GM12874 (cell line): ENCODE results near the gene MEG3.

Source experiments
- TF ChIP-seq, protein P1 (sequence below): IDR thresholded peaks from 2 replicates; pipeline ENCODE4 v1.5.1; 2011; ENCODE audit warnings: low read depth, mild to moderate bottlenecking, control low read depth, low read length, moderate library complexity; ENCODE audit not compliant: insufficient read depth

The MEG3 gene

DNA sequence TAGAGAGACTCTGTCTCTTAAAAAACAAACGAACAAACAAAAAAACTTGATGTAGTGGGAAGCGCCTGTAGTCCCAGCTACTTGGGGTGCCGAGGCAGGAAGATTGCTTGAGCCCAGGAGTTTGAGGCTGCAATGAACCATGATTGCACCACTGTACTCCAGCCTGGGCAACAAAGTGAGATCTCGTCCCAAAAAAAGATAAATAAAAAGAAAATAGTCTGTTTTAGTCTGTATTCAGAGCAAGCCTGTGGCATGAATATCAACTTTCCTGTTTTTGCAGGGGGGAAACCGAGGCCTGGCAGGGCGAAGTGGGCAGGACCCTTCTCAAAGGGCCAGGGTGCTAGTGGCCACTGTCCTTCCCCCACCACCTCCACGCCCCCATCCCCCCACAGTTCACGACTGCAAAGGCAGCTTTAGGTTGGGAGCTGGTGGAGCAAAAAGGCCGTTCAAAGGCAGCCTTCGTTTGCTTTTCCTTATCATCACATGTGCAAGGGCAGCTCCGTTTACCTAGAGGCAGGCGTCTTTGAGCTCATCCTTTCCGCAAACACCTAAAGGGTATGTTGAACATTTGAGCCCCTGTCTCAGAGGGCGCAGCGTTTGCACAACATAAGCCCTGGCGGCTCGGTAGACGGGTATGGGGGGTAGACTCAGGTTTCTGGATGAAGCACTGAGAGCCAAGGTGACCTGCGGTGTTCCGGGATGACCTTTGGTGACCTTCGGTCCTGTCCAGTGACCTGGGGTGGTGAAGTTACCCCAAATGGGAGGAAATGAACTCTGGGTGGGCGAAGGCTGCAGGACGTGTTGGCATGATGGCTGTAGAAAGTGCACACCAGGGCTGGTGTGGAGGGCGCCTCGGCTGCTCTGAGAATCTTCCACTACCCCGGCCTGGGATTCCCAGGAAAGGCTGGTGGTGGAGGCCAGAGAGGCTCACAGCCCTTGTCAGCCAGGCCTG lies 8.7 kb upstream of the MEG3 start:
- TF ChIP-seq, protein P1, sequence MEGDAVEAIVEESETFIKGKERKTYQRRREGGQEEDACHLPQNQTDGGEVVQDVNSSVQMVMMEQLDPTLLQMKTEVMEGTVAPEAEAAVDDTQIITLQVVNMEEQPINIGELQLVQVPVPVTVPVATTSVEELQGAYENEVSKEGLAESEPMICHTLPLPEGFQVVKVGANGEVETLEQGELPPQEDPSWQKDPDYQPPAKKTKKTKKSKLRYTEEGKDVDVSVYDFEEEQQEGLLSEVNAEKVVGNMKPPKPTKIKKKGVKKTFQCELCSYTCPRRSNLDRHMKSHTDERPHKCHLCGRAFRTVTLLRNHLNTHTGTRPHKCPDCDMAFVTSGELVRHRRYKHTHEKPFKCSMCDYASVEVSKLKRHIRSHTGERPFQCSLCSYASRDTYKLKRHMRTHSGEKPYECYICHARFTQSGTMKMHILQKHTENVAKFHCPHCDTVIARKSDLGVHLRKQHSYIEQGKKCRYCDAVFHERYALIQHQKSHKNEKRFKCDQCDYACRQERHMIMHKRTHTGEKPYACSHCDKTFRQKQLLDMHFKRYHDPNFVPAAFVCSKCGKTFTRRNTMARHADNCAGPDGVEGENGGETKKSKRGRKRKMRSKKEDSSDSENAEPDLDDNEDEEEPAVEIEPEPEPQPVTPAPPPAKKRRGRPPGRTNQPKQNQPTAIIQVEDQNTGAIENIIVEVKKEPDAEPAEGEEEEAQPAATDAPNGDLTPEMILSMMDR, result no peak

DNA sequence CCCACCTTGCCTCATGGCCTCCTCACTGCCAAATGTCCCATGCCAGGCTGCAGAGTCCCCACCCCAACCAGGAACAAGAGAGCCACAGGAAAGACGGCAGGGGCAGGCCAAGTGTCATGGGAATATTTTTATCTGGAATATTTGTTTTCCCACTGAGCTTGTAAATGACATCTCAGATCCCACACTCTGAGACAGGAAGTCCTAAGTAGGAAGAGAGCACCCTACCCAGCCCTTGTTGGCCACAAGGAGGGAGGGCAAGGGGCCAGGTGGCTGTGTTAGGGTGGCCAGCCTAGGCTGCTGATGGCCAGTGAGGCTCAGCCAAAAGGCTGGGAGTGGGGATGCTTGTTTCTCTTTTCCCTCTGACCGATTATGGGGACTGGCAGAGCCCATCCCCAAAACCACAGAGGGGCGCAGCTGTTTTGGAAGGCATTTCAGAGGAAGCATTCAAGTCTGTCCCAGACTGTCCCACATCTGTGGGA lies 7.7 kb upstream of the MEG3 start:
- TF ChIP-seq, protein P1, result no peak

DNA sequence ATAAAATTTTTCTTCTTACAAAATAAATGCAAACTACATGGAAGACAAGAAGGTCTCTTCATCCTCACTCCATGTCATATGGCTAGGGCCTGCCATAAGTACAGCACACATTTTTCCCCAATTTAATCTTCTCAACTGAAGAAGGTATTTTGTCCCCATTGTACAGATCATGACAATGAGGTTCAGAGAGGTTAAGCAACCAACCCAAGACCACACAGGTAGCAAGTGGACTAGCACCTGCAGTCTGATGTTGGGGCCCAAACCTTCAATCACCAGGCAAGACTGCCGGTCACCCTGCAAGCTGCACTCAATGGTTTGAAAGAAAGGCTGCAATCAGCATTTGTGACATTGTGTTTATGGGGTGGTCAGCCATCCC lies 6.5 kb upstream of the MEG3 start:
- TF ChIP-seq, protein P1, result no peak

DNA sequence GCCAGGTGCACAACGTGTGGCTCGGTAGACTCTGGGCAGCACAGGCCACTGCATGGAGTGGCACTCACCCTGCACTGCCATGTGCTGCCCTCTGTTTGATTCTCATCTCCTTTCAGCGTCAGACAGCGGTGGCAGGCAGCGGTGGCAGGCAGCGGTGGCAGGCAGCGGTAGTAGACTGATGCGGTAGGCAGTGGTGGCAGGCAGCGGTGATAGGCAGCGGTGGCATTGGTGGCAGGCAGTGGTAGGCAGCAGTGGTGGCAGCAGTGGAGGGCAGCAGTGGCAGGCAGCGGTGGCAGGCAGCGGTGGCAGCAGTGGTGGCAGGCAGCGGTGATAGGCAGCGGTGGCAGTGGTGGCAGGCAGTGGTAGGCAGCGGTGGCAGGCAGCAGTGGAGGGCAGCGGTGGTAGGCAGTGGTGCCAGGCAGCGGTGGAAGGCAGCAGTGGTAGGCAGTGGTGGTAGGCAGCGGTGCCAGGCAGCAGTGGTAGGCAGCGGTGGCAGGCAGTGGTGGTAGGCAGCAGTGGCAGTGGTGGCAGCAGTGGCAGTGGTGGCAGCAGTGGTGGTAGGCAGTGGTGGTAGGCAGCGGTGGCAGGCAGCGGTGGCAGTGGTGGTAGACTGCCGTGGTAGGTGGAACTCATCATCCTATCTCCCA lies 6.0 kb upstream of the MEG3 start:
- TF ChIP-seq, protein P1, result no peak

DNA sequence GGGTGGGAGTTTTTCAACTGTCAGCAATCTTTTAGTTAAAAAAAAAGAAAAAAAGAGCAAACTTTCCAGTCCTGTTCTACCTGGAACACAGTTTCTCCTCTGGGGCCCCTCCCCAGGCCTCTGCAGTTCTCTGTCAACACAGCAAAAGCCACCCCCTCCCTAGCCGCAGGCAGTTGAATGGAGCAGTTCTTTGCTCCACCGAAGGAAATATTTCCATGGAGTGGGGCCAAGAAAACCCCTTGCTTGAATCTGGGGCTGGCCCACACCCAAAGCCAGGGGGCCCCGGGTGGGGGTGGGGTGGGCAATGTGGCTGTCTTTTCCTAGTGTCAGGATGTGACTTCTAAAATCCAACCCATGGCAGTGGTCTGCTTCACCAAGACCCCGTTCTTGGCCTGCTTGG lies 5.0 kb upstream of the MEG3 start:
- TF ChIP-seq, protein P1, result no peak

DNA sequence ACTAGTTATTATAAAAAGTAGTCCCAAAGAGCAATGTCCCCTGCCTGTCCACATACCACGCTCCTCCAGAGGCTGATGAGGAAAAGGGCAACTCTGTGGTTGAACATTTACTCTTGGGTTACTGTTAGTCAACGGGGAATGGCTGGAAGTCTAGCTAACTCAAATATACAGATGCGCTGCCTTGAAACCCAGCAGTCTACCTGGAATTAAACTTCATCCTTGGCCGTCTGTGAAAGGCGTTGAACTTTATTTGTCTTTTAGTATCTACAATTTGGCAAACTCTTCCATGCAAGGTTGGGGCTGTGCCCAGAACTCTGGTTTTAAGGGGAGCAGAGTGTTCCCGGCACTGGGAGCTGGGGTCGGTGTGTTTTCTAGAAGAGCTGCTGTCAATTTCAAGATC lies 3.9 kb upstream of the MEG3 start:
- TF ChIP-seq, protein P1, result no peak

DNA sequence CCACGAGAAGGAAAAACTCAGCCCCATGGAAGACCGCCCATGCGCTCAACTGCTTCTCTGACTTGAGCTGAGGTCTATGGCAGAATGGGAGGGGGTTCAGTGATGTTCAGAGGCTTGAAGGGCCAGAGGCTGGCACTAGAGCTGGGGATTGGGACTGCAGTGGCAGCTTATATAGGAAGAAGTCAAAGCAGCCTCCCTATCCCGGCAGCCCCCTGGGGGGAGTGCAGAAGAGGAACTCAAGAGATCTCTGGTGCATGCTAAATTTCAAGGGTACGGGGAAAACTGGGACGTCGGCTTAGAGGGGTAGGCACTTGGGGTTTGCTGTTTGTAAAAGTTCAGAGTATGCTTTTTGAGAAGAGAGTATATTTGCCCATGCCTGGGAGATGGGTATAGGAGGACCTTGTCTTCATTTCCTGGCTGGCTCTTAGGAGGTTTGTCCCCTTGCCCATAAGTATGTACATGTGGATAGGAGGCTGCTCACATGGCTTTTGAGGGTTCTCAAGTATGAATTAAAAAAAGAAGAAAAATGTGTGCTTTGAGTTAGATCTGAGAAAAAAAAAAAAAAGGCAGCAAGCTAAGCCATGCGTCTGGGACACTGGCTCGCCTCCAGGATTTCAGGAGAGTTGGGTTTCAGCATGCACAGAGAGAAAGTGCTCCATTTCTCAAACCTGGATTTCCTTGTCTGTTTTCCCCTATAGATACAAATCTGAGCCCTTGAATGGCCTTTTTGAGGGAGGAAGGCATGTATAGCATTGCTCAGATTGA lies 3.2 kb upstream of the MEG3 start:
- TF ChIP-seq, protein P1, result no peak
